ENCODE measurements around the gene ARL3. TPM values are rescaled to one million over a fixed set of nuclear protein-coding genes. Genes with fewer than 3 reads are reported as not detected.
"Not testable (repeated sequence)": the region's sequence is repeated elsewhere in the genome, so short reads cannot be mapped to it uniquely, and the experiment has no call there.

ARL3 gene
- polyA plus RNA-seq, 4 donors = 28.6 to 32.5 (median 31.0) TPM

DNA sequence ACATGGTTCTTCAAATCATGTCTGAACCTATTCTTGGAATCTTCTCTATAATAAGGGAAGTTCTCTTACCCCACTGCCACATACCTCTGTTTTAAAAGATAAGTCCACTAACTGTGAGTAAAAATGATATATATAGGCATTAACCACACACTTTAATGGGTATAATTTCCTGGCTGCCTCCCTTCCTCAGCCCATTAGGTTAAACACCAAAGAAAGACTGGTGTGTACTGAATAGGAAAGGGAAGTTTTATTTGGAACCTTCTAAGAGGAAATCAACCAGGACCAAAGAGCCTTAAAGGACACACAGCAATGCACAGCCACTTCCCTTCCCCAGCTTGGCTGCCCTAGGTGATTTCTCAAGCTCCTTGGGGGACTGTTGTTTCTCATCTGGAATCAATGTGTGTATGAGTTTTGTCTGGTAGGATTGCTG is 24.5 kb upstream of the ARL3 start:
- DNase-seq (ENCODE audit: low read depth in 4 of 4, low spot score in 3 of 4) = no peak

DNA sequence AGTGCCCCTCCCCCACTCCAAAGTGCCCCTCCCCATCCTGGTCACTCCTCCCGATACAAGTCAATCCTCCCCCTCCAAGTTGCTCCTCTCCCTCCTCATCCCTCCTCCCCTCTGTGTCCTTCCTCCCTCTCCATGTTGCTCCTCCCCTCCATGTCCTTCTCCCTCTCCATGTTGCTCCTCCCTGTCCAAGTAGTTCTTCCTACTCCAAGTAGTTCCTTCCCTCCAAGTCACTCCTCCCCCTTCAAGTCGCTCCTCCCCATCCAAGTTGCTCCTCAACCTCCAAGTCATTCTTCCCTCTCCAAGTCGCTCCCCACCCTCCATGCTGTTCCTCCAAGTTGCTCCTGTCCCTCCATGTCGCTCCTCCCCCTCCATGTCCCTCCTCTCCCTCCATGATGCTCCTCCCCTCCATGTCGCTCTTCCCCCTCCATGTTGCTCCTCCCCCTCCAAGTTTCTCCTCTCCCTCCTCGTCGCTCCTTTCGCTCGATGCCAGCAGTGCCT is 20.9 kb upstream of the ARL3 start:
- DNase-seq (ENCODE audit: low read depth in 4 of 4, low spot score in 3 of 4) = no peak

DNA sequence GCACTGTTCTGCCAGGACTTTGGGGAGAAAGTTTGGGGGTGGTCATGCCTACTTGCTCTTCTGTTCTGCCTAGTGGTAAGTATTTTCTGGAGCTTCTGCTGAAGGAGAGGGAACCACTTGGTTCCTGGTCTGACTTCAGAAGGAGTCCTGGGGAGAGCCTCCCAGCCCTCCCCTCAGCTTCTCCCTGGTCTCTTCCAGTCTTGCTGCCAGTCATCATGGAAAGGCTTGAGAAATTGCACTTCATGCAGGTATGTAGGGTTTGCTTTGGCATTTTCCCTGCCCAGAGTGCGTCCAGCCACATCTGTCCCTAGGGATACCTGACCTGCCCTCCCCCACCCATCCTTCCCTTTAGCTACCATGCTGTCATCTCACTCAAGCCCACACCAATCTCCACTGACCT is 18.5 kb upstream of the ARL3 start:
- no peak for DNase-seq (ENCODE audit: low read depth in 4 of 4, low spot score in 3 of 4)

DNA sequence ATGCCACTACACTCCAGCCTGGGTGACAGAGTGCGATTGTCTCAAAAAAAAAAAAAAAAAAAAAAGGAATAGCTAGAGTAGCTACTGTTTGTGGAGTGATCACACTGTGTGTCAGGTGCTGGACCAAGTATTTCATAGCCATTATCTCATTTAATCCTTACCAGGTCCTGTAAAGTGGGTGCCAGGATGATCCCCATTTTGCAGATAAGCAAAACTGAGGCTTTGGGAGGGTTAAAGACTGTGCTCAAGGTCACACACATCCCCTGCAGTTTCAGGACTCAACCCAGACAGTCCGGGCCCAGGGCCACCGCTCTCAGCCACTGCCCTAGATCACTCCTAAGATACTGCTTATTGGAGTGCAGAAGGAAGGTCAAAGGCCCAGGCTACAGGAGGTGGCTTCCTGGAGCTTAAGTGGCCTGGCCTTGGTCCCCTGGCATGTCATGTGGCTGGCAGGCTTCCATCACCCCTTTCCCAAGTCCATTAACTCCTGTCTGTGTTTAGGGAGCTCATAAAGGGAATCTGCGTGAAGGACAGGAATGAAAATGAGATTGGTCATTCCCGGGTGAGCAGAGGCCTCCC is 17.1 kb upstream of the ARL3 start:
- DNase-seq (ENCODE audit: low read depth in 4 of 4, low spot score in 3 of 4) = no peak

DNA sequence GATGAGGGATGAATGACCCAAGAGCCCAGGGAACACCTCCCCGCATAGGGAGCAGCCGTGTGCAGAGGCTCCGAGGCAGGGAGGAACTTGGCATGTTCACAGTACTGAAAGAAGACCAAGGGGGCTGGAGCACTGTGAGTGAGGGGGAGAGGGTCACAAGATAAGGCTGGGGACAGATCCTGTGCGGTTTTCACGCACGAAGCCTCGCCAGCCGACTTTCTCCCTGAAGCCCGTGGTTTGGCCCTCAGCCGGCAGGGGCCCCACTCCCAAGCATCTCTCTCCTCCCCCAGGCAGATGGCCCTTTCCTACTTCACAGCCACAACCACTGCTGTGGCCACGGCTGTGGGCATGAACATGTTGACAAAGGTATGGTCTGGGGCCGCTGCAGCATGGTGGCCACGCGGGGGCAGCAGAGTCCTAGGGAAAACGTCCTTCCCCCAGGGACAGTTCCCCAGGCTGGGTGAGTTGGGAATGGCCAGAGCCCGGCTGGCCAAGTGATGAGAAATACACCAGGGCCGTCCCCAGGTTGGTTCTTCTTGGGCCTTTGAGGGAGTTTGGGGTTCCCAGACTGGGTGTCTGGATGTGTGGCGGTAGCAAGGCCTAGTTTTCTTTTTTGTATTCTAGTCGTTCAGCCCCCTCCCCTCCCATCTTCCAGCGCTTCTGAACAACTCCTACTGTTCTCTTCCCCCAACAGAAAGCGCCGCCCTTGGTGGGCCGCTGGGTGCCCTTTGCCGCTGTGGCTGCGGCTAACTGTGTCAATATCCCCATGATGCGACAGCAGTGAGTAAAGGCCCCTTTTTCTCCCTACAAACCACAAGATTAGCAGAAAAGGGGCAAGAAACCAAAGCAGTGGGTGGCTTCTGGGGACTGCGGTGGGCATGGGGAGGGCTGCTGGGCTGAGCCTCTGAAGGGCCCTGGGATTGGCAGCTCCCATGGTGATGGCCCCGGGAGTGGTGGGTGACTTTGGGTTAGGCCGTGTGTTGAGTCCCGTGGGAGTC is 15.1 kb upstream of the ARL3 start:
- DNase-seq (ENCODE audit: low read depth in 4 of 4, low spot score in 3 of 4) = no peak

DNA sequence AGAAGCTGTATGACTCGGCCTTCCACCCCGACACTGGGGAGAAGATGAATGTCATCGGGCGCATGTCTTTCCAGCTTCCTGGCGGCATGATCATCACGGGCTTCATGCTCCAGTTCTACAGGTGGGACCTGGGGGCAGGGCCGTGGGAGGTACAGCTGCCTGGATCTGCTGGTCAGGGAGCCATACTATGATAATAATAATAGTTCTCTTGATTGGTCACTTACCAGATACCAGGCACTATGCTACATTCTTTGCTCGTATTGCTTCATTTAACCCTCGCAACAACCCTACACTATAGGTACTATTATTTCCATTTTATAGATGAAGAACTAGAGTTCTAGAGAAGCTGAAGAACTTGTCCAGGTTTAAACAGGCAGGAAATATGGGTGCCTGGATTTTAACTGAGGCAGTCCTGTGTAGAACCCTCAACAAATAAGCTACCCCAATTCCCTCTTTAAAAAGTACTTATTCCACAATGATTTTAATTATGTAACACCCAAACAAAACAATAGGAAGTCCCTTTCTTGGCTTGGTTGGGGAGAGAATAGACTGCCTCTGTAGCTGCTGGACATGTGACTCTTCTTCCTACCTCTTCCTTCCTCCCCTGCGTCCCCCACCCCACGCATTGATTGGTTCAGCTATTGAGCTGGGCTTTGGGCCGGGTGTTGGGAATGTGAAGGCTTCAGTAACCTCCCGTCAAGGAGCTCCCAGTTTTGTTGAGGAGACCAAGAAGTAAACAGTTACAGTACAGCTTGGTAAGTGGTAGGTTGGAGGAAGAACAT is 13.0 kb upstream of the ARL3 start:
- no peak for DNase-seq (ENCODE audit: low read depth in 4 of 4, low spot score in 3 of 4)

DNA sequence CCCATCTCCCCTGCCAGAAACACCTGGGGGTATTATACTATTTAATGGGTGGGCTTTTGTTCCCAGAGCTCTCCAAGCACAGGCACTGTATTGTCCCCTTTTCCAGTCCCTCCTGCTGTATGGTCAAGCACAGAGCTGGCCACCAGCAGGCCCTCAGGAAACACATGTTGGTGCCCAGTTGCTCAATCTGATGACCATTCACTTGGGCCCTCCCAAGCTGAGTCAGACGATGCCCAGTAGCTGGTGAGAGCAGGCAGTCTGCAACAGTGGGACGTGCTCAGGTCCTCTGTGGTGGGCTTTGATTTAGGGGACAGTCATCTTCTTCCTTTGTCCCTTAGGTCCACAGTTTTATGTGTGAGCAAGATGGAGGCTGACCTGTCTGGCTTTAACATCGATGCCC is 12.1 kb upstream of the ARL3 start:
- DNase-seq (ENCODE audit: low read depth in 4 of 4, low spot score in 3 of 4) = no peak

DNA sequence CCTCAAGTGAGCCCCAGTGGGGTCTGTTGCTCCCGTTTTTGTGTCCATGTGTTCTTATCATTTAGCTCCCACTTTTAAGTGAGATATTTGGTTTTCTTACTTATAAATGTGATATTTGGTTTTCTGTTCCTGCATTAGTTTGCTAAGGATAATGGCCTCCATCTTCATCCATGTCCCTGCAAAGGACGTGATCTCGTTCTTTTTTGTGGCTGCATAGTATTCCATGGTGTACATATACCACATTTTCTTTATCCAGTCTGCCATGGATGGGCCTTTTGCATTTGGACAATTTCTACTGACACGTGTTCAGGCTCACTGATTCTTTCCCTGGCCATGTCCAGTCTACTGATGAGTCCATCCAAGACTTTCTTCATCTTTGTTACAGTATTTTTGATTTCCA is 9.8 kb upstream of the ARL3 start:
- DNase-seq (ENCODE audit: low read depth in 4 of 4, low spot score in 3 of 4) = no peak

DNA sequence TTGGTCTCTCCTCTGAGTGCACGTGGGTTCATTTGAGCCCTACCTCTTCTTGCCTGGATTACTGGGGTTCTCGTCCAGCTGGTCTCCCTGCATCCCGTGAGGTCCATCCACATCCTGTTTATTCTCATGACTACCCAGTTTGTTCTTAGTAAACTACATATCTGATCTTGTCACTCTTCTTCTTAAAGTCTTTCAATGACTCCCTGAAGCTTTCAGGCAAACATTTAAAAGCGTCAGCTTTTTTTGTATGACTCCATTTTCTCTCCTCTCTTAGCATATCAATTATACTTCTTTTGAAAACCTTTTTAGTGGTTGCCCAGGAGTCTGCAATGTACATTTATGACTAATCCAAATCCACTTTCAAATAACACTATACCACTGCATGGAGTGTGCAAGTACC is 7.8 kb upstream of the ARL3 start:
- DNase-seq (ENCODE audit: low read depth in 4 of 4, low spot score in 3 of 4) = no peak

DNA sequence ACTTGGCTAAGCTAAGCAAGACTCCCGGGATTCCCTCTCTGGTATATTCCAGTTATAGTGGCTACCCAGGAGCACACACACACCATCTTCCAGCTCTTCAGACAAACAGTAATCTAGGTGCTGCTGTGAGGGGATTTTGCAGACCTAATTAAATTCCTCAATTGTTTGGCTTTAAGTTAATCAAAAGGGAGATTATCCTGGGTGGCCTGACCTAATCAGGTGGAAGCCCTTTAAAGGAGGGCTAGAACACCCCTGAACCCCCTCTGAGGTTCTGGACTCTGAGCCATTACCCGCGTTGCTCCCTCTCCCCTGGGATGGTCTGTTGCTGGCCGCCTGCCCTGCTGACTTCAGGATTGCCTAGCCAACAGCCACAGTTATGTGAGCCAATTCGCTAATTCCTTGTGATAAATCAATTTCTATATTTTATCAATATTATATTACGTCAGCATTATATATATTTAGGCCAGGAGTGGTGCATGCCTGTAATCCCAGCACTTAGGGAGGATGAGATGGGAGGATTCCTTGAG is 6.6 kb upstream of the ARL3 start:
- DNase-seq (ENCODE audit: low read depth in 4 of 4, low spot score in 3 of 4) = no peak

DNA sequence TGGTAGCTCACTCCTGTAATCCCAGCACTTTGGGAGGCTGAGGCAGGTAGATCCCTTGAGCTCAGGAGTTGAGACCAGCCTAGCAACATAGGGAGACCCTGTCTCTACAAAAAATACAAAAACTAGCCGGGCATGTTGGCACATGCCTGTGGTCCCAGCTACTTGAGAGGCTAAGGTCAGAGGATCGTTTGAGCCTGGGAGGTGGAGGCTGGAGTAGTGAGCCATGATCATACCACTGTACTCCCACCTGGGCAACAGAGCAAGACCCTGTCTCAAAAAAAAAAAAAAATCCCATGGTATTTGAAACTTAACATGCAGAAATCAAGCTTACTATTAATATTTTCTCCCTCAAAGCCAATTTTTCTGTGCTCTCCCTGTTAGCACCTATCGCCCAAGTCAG is 6.1 kb upstream of the ARL3 start:
- DNase-seq (ENCODE audit: low read depth in 4 of 4, low spot score in 3 of 4) = no peak

DNA sequence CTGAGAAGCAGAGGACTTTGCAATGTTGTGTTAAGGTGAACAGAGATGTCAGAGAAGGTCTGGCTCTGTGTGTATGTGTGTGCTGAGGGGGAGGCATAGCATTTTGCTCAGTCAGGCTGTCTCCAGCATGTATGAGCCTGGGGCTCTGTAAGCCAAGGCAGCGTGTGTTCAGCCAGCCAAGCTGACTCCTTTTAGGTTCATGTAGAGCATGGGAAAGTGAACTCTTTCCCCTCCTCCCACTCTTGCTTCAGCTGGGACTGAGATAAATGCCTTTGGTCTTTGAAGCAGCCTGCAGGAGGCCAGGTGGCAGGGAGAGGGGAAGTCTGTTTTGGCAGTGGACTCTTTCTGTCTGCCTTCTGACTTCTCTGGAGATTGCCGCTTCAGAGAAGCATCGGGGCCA is 4.0 kb upstream of the ARL3 start:
- peak in 2 of 4 donors; percentile 54 to 70 for DNase-seq (ENCODE audit: low read depth in 4 of 4, low spot score in 3 of 4)

DNA sequence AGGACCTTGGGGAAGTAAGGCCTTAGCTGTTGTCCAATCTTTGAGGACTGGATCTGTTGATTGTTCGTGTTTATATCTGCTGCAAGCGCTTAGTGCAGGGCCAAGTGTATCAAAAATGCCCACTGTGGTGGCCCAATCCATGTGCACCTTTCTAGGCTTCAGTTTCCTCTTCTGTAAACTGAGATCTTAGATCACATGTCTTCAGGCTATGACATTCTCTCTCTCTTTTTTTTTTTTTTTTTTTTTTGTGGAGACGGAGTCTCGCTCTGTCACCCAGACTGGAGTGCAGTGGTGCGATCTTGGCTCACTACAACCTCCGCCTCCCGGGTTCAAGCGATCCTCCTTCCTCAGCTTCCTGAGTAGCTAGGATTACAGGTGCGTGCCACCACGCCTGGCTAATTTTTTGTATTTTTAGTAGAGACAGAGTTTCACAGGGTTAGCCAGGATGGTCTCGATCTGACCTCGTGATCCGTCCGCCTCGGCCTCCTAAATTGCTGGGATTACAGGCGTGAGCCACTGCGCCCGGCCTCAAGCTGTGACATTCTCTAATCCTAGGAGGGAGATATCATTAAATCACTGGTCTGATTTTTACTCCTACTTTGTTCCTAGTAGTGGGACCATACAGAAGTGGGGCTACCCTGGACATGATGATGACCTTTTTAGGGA is 2.8 kb upstream of the ARL3 start:
- not testable (repeated sequence) for DNase-seq (ENCODE audit: low read depth in 4 of 4, low spot score in 3 of 4)

DNA sequence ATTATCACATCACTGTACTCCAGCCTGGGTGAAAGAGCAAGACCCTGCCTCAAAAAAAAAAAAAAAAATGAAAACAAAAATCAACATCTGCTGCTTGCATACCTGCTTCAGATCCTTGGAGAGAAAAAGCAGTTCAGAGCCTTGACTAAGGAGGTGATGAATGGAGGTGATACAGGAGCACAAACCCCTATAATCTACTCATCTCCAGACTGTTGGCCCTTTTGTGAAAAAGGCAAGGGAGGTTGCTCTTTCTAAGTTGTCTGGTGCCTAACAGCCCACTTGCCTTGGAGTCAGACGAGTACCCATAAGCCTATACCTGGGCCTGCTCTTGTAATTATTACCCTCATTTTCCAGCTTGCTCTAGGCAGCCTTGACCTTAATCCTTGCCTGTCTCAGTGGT is 1.7 kb upstream of the ARL3 start:
- no peak for DNase-seq (ENCODE audit: low read depth in 4 of 4, low spot score in 3 of 4)

DNA sequence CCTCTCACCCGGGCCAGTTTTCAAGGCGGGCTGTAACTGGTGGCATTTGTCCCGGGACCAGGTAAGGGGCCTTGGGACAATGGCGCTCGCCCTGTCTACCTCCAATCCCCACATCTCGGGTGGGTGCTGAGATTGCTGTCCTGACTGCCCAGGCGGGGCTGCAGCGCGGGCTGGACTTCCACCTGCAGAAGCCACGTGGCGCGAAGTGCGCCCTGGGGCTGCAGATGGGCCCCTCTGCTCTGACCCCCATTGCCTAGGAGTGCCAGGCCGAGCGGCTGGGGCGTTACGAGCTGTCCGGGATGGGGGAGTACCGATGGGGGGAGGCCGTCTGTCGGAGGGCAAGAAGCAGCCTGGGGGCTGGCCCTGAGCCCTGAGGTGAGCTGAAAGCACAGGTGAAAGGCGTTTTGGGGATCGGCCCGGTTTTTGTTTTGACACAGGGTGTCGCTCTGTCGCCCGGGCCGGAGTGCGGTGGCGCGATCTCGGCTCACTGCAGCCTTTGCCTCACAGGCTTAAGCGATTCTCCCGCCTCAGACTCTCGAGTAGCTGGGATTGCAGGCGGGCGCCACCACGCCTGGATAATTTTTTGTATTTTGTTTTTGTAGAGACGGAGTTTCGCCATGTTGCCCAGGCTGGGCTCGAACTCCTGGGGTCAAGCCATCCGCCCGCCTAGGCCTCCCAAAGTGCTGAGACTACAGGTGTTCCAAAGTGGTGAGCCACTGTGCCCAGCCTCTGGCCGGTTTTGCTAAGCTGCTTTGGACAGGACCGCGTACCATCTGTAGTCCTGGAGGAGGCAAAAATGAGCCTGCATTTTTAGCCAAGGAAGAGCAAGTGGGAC is 641 bp upstream of the ARL3 start, which contains the start of gene SFXN2:
Gene SFXN2 (plus strand): TSS at position 16 of the 835 bp plus-strand sequence. CDS start 12,001 bp downstream, outside the sequence.
- DNase-seq (ENCODE audit: low read depth in 4 of 4, low spot score in 3 of 4) = no peak

DNA sequence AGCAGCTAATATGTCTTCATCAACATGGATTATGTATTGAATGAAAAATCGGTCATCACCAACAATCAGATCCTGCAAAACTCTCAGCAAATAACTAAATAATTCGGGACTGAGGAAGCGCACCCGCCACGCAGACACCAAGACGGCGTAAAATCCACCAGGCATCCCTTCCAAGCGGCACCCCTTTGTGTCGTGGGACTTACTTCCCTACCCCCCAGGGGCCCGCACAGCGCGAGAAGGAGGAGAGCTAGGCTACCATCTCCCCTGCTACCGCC is 721 bp downstream of the ARL3 start:
- no peak for DNase-seq (ENCODE audit: low read depth in 4 of 4, low spot score in 3 of 4)

DNA sequence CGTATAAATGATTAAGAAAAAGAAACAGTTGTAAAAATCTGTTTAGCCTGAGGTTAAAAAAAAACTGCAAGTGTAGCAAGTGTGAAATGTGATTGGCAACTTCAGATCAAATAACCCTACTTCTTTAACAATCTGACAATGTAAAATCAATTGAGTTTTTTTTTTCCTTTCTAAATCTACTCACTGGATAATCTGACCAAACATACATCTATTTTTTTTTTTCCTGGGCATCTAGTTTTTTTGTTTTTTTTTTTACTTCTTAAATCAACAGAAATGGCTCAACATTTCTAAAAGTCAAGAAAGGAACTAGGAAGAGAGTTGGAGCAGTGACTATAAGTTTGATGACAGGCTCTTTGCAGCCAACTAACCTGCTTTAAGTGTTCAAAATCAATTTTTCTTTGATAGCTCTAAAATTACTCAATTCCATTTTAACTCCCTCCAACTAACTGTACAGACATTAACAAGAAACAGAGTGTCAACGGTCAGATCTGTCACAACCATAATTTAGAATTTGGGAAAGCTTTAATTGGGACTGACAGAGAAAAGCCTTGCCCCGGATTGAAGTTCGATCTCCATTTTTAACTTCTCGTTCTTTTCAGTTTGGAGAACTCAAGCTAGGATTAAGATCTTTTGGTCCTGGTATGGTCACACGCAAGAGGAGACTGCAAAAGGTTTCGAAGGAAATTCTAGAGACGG is 1.2 kb downstream of the ARL3 start:
- DNase-seq (ENCODE audit: low read depth in 4 of 4, low spot score in 3 of 4) = no peak

DNA sequence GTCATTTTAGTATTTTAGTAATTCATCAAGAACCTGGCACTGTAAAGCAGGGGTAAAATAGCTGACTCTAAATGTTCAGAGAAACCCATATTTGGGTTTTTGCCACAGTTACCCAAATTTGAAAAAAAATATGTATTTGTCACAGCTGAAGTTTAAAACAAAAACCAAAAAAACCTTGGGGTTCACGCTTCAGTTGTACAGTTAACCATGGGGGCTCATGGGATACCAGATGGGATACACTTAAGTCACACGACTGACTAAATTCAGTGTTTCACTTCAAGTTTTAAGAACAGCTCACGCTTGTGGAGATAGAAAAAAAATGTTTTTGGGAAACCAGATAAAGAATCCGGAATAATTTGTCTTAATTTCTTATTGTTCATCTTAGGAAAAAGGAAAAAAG is 2.1 kb downstream of the ARL3 start:
- no peak for DNase-seq (ENCODE audit: low read depth in 4 of 4, low spot score in 3 of 4)

DNA sequence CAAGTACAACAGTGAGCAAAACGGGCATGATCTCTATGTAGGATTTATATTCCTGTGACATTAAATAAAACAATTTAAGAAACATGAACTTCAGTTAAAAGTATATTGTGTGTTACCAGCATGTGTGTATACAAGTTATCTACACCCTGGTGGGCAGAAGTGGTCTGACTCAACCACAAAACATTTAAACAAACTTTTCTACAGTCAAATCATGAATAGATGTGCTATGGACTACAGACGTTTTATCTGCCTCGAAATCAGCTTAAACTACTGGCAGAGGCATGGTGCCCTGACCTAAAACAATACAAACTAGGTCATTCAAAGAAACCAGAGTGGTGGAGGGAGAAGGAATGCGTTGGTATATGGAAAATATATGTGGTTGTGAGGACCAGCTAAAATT is 3.6 kb downstream of the ARL3 start:
- DNase-seq (ENCODE audit: low read depth in 4 of 4, low spot score in 3 of 4) = no peak

Measured in right renal pelvis (tissue), 4 donors.